GM19438 (cell line): Measurements from ENCODE around the gene MLYCD.

Experiments used
- ATAC-seq: cut with Tn5 transposase; IDR thresholded peaks from one replicate; pipeline ENCODE4 v1.9.1; 2021; ENCODE audit warnings: low read depth; ENCODE audit not compliant: unreplicated experiment

MLYCD gene

GRCh38 chr16:83898463-83899271 is at the start of gene MLYCD:
MLYCD (plus strand) TSS chr16:83899115; CDS start chr16:83899145, 30 bp downstream.
- ATAC-seq = peak; percentile 78

DNA sequence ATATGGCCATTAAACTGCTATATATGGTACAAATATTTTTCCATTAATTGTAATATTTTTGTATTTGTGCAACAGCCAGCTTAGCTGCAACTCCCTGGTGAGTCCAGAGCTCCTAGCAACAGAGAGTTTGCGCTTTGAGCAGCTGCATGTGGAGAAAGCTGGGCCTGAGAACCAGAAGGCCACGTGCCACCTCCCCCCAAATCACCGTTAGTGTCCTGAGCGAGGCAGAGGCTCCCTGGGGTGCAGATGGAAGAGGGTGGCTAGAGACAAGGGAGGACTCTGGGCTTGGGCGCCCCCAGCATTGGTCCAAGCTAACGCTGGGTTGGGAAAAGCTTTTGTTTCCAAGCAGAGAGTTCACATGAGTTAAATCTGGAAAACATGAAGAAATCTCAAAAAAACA is 49.5 kb upstream of the MLYCD start:
- ATAC-seq = no peak

DNA sequence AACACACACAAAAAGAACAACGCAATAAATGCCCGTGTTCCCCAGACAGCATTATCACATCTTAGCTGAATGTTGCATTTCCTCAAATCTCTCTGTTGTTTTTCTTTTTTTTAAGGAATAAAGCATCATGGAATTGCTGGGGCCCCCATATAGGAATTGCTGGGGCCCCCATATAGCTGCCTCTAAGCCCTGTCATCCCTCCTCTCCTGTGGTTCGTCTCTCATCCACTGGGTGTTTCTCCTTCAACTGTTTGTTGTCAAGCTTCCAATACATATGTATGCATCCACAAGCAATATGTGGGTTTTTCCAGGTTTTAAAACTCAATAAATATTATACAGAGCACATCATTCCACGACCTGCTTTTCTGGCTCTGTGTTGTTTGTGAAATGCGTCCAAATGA is 48.0 kb upstream of the MLYCD start:
- no peak for ATAC-seq

DNA sequence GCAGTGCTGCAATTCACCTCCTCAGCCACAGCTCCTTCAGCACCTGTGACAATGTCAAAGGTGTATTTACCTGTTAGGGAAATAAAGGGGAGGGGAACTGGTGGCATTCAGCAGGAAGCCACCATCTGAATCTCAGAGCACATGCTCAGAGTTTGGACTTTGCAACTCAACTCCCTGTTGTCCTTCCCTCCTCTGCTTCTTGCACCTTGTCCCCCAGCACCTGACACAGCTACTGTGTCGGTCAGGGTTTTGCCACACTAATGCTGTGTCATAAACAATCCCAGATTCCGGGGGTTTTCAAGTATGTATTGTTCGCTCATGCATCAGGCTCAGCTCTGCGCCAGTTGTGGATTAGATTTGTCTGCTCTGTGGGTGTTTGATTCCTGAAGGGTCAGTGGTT is 47.4 kb upstream of the MLYCD start:
- no peak for ATAC-seq

- ATAC-seq = no peak
Measured at GRCh38 chr16:83852774-83853173, 46.1 kb upstream of the MLYCD start.

- ATAC-seq = no peak
Measured at GRCh38 chr16:83853834-83854233, 45.1 kb upstream of the MLYCD start.

DNA sequence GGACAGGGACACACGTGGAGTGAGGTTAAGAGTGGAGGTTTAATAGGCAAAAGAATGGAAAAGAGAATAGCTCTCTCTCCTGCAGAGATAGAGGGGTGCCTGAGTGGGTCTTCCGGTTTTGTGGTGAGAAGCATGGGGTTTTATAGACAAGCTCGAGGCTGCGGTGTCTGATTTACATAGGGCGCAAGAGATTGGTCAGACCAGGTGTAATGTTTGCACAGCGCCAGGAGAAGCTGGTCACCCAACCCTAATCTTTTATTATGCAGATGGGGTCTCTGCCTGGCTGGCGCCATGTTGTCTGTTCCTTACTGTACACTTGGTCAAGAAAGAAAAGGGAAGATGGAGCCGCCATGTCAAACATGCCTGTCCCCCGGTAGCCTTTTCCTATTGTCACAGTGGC is 44.5 kb upstream of the MLYCD start:
- ATAC-seq = no peak

DNA sequence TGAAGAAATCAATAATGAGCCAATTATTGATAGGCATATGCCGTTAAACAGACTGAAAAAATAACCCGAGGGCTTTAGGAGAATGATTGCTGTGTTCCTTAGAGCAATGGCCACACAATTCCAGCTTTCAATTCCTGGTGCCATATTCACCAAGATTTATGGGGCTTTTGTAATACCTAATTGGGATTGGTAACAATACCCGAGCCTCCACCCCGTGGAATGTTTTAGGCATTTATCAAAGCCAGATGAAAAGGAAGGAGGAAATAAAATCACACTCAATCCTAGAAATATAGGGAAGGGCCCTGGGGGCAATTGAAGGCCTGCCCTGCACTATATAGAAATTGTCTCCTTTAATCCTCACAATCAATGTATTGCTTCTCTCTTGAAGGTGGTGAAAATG is 42.1 kb upstream of the MLYCD start:
- ATAC-seq = no peak

- no peak for ATAC-seq
Measured at GRCh38 chr16:83859265-83859664, 39.6 kb upstream of the MLYCD start.

DNA sequence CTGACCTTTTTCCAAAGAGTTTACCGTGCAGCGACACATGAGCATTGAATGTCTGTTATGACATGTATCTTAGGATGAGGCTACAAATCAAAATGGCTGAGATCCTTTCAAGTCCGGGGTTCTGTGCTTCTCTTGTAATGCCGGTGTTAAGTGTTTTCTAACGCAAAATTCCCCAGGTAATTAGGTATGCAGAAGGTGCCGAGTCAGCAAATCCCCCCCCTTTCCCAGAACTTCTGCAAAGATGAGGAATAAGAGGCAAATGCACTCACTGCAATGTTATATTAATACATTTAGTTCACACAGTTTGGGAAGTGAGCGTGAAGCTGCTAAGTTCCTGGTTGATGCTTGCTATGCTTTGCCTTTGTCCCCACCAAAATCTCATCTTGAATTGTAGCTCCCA is 36.3 kb upstream of the MLYCD start:
- ATAC-seq = no peak

DNA sequence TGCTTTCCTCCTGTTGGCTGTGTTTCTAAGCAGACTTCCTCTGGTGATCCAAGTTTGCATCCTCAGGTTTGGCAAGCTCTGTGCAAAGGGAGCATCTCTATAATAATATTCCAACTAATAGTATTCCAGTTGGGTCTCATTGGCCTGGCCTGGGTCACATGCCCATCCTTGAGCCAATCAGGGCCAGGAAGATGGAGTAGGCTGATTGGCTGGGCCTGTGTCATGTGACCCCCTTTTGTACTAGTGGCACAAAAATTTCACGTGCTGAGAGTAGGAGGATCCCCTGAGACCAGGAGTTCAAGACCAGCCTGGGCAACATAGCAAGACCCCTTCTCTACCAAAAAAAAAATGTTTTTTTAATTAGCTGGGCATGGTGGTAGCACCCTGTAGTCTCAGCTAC is 35.2 kb upstream of the MLYCD start:
- no peak for ATAC-seq

DNA sequence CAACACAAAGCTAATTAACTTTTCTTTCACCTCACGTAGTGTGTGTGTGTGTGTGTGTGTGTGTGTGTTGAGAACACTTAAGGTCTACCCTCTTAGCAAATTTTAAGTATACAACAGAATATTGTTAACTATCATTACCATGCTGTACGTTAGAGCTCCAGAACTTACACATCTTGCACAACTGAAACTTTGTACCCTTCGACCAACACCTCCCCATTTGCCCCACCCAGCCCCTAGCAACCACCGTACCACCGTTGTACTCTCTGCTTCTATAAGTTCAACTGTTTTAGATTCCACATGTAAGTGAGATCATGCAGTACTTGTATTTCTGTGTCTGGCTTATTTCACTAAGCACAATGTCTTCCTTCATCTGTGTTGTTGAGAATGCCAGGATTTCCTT is 28.1 kb upstream of the MLYCD start:
- no peak for ATAC-seq

GRCh38 chr16:83878838-83879237 is 20.1 kb upstream of the MLYCD start:
- no peak for ATAC-seq

- ATAC-seq = no peak
Measured at GRCh38 chr16:83882163-83882885, 16.6 kb upstream of the MLYCD start.

DNA sequence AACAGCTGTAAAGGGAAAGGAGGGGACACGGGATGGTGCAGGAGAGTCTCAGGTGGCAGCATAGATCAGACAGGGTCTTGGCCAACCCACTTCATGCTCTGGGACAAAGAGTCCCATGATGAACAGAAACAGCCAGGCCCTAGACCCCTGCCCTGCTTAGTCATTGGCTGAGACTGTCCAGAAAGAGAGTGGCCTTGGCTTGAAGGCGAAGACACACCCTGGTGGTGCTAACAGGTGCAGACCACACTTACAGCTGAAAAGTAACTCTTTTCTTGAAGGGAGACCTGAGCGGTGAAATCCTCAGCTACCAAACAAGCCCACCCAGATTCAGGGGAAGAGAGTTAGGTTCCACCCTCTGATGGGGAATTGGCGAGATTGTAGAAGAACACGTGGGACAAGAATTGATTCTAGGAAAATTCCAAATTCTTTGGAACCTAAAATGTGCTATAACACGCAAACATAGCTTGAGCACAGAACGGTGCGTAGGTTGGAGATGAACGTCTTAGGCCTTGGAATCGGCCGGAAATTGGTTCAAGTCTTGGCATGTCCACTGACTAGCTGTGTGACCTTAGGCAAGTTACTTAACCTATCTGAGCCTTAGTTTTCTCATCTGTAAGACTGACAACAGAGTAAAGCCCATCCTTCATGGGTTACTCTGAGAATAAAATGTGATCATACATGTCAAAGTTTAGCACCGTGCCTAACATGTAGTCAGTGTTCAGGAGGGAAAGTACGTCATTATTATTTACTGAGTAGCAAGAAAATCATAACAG is 12.5 kb upstream of the MLYCD start:
- ATAC-seq = no peak

GRCh38 chr16:83887080-83887479 is 11.8 kb upstream of the MLYCD start:
- ATAC-seq = no peak

DNA sequence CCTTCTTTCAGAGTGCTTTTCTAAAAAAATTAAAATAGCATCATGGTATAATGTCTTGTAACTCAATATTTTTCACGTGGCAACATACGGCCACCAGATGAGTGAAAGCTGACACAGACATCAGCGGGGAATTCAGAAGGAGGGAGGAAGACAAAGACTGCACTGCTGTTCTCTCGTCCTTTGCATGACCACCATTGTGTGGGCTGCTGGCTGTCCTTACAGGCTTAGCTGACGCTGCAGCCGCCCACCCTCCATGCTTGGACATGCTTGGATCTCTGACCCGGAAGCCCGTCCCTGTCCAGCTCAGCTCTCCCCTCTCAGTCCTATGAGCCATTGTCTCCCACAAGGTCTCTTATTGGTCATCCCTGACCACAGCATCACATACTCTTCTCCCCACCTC is 11.4 kb upstream of the MLYCD start:
- ATAC-seq = no peak

GRCh38 chr16:83888672-83889044 is 10.3 kb upstream of the MLYCD start:
- ATAC-seq = no peak

GRCh38 chr16:83890359-83890758 is 8.6 kb upstream of the MLYCD start:
- ATAC-seq = no peak

DNA sequence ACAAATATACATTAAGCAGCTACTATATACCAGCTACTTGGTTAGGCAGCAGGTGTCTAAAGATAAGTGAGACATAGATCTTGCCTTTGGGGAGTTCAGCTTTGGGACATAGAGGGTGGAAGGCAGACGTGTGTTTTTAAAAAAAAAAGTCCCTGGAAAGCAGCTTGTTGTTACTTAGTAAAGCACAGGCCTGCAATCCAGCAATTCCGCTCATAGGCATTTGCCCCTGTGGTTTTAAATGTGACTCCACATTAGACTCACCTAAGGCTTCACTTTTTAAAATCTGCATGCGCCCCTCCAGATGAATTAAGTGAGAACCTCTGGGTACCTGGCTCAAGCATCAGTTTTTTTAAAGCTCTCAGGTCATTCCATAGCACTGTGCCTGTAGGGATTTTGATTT is 7.2 kb upstream of the MLYCD start:
- ATAC-seq = no peak

DNA sequence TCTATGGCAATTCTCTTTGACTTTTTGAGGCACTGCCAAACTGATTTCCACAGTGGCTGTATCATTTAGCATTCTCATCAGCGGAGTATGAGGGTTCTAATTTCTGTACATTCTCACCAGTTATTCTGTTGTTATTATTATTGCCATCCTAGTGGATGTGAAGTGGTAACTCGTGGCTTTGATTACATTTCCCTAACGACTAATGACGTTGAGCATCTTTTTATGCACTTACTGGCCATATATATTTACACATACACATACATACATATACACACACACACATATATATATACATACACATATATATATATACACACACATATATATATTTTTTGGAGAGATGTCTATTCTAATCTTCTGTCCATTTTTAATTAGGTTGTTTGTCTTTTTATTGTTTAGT is 3.7 kb upstream of the MLYCD start:
- no peak for ATAC-seq
